Hepatocyte (in vitro differentiated cells): ENCODE measurements around the gene MYO5A.

Source experiments
- EZH2 ChIP-seq: fragments of 200-600 bp; sonication (generic); IDR thresholded peaks from 2 replicates; pipeline ENCODE4 v1.6.1; 2016; ENCODE audit warnings: antibody characterized with exemption, mild to moderate bottlenecking, borderline replicate concordance
- EZH2phosphoT487 ChIP-seq: fragments of 200-600 bp; sonication (generic); IDR thresholded peaks from one replicate; pipeline ENCODE4 v1.6.1; 2018; ENCODE audit warnings: antibody characterized with exemption, mild to moderate bottlenecking, low read depth, moderate library complexity; ENCODE audit not compliant: unreplicated experiment, severe bottlenecking
- TF ChIP-seq, protein P1 (sequence below): fragments of 200-600 bp; sonication (generic); IDR thresholded peaks from 2 replicates; pipeline ENCODE4 v1.5.1; 2016; ENCODE audit warnings: antibody characterized with exemption, mild to moderate bottlenecking; ENCODE audit not compliant: poor library complexity

DNA sequence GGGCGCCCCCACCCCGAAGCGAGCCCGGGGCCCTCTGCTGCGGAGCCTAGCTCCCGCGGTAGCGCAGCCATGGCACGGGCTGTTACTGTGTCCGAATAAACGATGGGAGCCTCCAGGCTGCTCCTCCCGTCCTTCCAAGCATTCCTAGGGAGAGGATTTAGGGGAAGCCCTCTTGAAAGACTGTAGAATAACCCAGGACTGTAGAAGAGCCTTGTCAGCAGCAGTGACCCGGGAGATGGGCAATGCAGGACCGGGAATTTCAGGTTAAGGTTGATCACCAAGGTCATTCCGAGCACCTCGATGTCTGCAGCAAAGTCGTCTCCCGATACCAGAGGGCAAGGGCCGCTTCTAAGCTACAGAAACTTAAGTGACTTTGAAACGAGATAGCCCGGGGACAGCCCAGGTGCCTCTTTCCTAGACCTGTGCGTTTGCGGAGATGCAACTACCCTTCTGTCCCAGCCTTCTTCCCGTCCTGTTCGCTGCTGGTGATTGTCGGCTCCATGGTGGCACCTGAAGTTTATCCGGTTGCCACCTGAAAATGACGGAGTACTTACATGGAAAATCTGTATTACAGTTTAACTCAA is 753 bp upstream of the MYO5A start:
- TF ChIP-seq, protein P1, sequence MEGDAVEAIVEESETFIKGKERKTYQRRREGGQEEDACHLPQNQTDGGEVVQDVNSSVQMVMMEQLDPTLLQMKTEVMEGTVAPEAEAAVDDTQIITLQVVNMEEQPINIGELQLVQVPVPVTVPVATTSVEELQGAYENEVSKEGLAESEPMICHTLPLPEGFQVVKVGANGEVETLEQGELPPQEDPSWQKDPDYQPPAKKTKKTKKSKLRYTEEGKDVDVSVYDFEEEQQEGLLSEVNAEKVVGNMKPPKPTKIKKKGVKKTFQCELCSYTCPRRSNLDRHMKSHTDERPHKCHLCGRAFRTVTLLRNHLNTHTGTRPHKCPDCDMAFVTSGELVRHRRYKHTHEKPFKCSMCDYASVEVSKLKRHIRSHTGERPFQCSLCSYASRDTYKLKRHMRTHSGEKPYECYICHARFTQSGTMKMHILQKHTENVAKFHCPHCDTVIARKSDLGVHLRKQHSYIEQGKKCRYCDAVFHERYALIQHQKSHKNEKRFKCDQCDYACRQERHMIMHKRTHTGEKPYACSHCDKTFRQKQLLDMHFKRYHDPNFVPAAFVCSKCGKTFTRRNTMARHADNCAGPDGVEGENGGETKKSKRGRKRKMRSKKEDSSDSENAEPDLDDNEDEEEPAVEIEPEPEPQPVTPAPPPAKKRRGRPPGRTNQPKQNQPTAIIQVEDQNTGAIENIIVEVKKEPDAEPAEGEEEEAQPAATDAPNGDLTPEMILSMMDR, result no peak
- TF ChIP-seq EZH2phosphoT487 (no peak), EZH2 (no peak)
